H9 (cell line): ENCODE data around the gene RPS19. TPM values are rescaled to one million over a fixed set of nuclear protein-coding genes. Genes with fewer than 3 reads are reported as not detected.
"Not testable (repeated sequence)": the region's sequence is repeated elsewhere in the genome, so short reads cannot be mapped to it uniquely, and the experiment has no call there.

ENCODE experiments used
- DNase-seq: peaks from one replicate; pipeline ENCODE4 v3.0.0-alpha.2; 2017
- H2AFZ ChIP-seq: one replicate; pipeline ENCODE4 v1.6.1; 2013; ENCODE audit warnings: mild to moderate bottlenecking, low read length, control low read depth, moderate library complexity
- H2AK5ac ChIP-seq: 2 replicates; pipeline ENCODE4 v1.6.1; 2013; ENCODE audit warnings: low read length, control low read depth, mixed read lengths; ENCODE audit not compliant: insufficient read length
- H2BK120ac ChIP-seq: one replicate; pipeline ENCODE4 v1.6.1; 2013; ENCODE audit warnings: low read depth, mild to moderate bottlenecking, low read length, control low read depth, inconsistent platforms; ENCODE audit not compliant: poor library complexity, severe bottlenecking
- H2BK12ac ChIP-seq: 2 replicates; pipeline ENCODE4 v1.6.1; 2013; ENCODE audit warnings: low read length, control low read depth, mixed read lengths, low read depth; ENCODE audit not compliant: insufficient read length
- H2BK15ac ChIP-seq: 2 replicates; pipeline ENCODE4 v1.6.1; 2013; ENCODE audit warnings: low read depth, low read length, control low read depth
- H2BK20ac ChIP-seq: one replicate; pipeline ENCODE4 v1.6.1; 2013; ENCODE audit warnings: low read depth, mild to moderate bottlenecking, low read length, control low read depth, inconsistent platforms; ENCODE audit not compliant: poor library complexity, severe bottlenecking
- H2BK5ac ChIP-seq: 2 replicates; pipeline ENCODE4 v1.6.1; 2013; ENCODE audit warnings: low read length, control low read depth, mixed read lengths; ENCODE audit not compliant: insufficient read length
- H3K14ac ChIP-seq: 2 replicates; pipeline ENCODE4 v1.6.1; 2013; ENCODE audit warnings: low read length, control low read depth; ENCODE audit not compliant: insufficient read depth
- H3K18ac ChIP-seq: 2 replicates; pipeline ENCODE4 v1.6.1; 2013; ENCODE audit warnings: low read depth, mild to moderate bottlenecking, mixed read lengths, low read length, control low read depth; ENCODE audit not compliant: insufficient read length
- H3K23ac ChIP-seq: 2 replicates; pipeline ENCODE4 v1.6.1; 2013; ENCODE audit warnings: low read length, control low read depth, mixed read lengths, low read depth; ENCODE audit not compliant: insufficient read length
- H3K23me2 ChIP-seq: 2 replicates; pipeline ENCODE4 v1.6.1; 2013; ENCODE audit warnings: low read depth, mild to moderate bottlenecking, mixed read lengths, low read length, control low read depth; ENCODE audit not compliant: insufficient read length, poor library complexity, severe bottlenecking
- H3K27ac ChIP-seq: 2 replicates; pipeline ENCODE4 v1.5.1; 2013; ENCODE audit warnings: low read length, control low read depth, mixed read lengths, low read depth; ENCODE audit not compliant: insufficient read length
- H3K27me3 ChIP-seq: 2 replicates; pipeline ENCODE4 v1.6.1; 2013; ENCODE audit warnings: low read length, control low read depth, inconsistent platforms; ENCODE audit not compliant: insufficient read depth
- H3K4ac ChIP-seq: 2 replicates; pipeline ENCODE4 v1.6.1; 2013; ENCODE audit warnings: low read depth, mild to moderate bottlenecking, control low read depth, inconsistent platforms, low read length, moderate library complexity
- H3K4me1 ChIP-seq: 2 replicates; pipeline ENCODE4 v1.6.1; 2013; ENCODE audit warnings: low read length, control low read depth, inconsistent platforms; ENCODE audit not compliant: insufficient read depth
- H3K4me2 ChIP-seq: 2 replicates; pipeline ENCODE4 v1.6.1; 2013; ENCODE audit warnings: low read length, control low read depth, mixed read lengths; ENCODE audit not compliant: insufficient read length, insufficient read depth
- H3K56ac ChIP-seq: 2 replicates; pipeline ENCODE4 v1.6.1; 2013; ENCODE audit warnings: low read depth, mild to moderate bottlenecking, mixed read lengths, low read length, control low read depth; ENCODE audit not compliant: insufficient read length
- H3K79me1 ChIP-seq: 2 replicates; pipeline ENCODE4 v1.6.1; 2013; ENCODE audit warnings: low read depth, mild to moderate bottlenecking, moderate library complexity, low read length, control low read depth, inconsistent platforms; ENCODE audit not compliant: insufficient read depth, poor library complexity, severe bottlenecking
- H3K79me2 ChIP-seq: 2 replicates; pipeline ENCODE4 v1.6.1; 2013; ENCODE audit warnings: low read length, control low read depth, inconsistent platforms; ENCODE audit not compliant: insufficient read depth
- H3K9ac ChIP-seq: 2 replicates; pipeline ENCODE4 v1.6.1; 2013; ENCODE audit warnings: low read length, control low read depth, mixed read lengths; ENCODE audit not compliant: insufficient read length; ENCODE audit errors: extremely low read depth
- H3K9me3 ChIP-seq: one replicate; pipeline ENCODE4 v1.6.1; 2013; ENCODE audit warnings: low read depth, low read length, inconsistent platforms; ENCODE audit not compliant: control insufficient read depth
- H3T11ph ChIP-seq: one replicate; pipeline ENCODE4 v1.6.1; 2013; ENCODE audit warnings: mild to moderate bottlenecking, low read length, control low read depth, inconsistent platforms
- H4K20me1 ChIP-seq: one replicate; pipeline ENCODE4 v1.6.1; 2013; ENCODE audit not compliant: control insufficient read depth, insufficient read length, insufficient read depth
- H4K5ac ChIP-seq: 2 replicates; pipeline ENCODE4 v1.6.1; 2013; ENCODE audit warnings: low read depth, mild to moderate bottlenecking, mixed read lengths, low read length, control low read depth; ENCODE audit not compliant: insufficient read length
- H4K8ac ChIP-seq: replicated peaks from 2 replicates; pipeline ENCODE4 v1.6.1; 2013; ENCODE audit warnings: low read length, control low read depth, mixed read lengths, low read depth; ENCODE audit not compliant: insufficient read length
- H4K91ac ChIP-seq: 2 replicates; pipeline ENCODE4 v1.6.1; 2013; ENCODE audit warnings: low read depth, mild to moderate bottlenecking, moderate library complexity, mixed read lengths, low read length, control low read depth; ENCODE audit not compliant: insufficient read length
- H3K27ac Mint-ChIP-seq, 3 experiments: 2 replicates in 2 of 3; 3 replicates in 1 of 3; pipeline ENCODE4 v1.8.0; 2020 to 2021; ENCODE audit warnings: mixed read lengths in 3 of 3, mild to moderate bottlenecking in 1 of 3, moderate library complexity in 1 of 3
- H3K27me3 Mint-ChIP-seq: 2 replicates; pipeline ENCODE4 v1.8.0; 2021; ENCODE audit warnings: low read depth, mild to moderate bottlenecking, moderate library complexity, mixed read lengths
- H3K36me3 Mint-ChIP-seq, 3 experiments: 2 replicates in 2 of 3; 3 replicates in 1 of 3; pipeline ENCODE4 v1.8.0; 2020 to 2021; ENCODE audit warnings: low read depth in 3 of 3, mixed read lengths in 3 of 3; ENCODE audit not compliant: insufficient read depth in 1 of 3
- H3K4me1 Mint-ChIP-seq, 2 experiments: 2 replicates each; pipeline ENCODE4 v1.8.0; 2020; ENCODE audit warnings: mixed read lengths in 2 of 2
- H3K4me3 Mint-ChIP-seq, 2 experiments: 2 replicates in 1 of 2; 3 replicates in 1 of 2; pipeline ENCODE4 v1.8.0; 2020 to 2021; ENCODE audit warnings: mild to moderate bottlenecking in 2 of 2, mixed read lengths in 2 of 2, moderate library complexity in 1 of 2
- H3K9me3 Mint-ChIP-seq, 2 experiments: 2 replicates in 1 of 2; 3 replicates in 1 of 2; pipeline ENCODE4 v1.8.0; 2020; ENCODE audit warnings: mild to moderate bottlenecking in 2 of 2, mixed read lengths in 2 of 2, moderate library complexity in 1 of 2
- CTCF ChIP-seq: fragments of 200-600 bp; sonication (generic); conservative IDR thresholded peaks from 3 replicates; pipeline ENCODE4 v1.8.0; 2021; ENCODE audit warnings: antibody characterized with exemption, mild to moderate bottlenecking
- WGBS: extraction: QIAGEN DNeasy Blood & Tissue Kit; methylation state at CpG from one replicate; pipeline ENCODE4 v1.1.7; 2013; ENCODE audit warnings: missing lambda C conversion rate, low lambda C conversion rate, mixed read lengths; ENCODE audit not compliant: insufficient read length; ENCODE audit errors: extremely low coverage; 5-methylcytosine and 5-hydroxymethylcytosine counted together
- total RNA-seq: library from RNA; stranded (reverse); gene quantifications from 2 replicates; pipeline ENCODE4 v1.2.1, GENCODE V29; 2021

RPS19 gene
- total RNA-seq, 1 experiment from 2014 or later: 3,024 TPM

DNA sequence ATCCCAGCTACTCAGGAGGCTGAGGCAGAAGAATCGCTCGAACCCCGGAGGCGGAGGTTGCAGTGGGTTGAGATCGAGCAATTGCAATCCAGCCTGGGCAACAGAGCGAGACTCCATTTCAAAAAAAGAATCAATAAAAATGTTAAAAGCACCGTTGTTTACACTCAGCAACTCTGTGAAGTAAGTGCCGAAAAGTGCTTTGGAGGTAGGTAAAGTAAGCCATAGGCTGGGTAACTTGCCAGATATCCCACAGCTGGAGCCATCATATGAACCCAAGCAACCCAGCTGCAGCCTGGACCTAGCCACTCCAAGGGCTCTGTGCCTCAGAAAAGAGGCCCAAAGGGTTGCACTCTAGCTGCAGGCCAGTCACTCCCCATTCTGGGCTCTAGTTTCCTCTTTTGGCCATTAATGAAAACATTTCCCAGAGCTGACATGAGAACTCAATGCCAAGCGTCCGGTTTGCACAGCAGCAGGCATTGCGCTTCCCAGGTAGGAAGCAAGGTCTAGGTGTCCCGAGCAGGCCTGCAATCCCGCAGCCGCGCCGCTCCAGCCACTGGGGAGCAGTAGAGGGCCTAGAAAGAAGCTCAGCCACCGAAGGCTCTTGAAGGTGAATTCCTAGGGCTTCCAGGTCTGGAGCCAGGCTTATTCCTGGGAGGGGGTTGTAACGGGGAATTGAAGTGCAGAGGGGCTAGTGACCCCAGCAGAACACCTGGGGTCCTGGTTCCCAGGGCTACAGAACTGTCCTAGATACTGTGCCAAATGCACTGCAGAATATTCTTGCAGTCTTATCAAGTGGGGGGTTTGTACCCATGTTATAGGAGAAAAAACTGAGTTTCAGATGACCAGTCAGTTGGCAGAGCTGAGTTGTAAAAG, 13.0 kb downstream of the RPS19 start:
- Histone ChIP-seq H3K14ac (no peak overlapping the region), H3K27me3 (no peaks in the 10 kb centered on the region), H3K18ac (no peak overlapping the region), H4K8ac (no peak overlapping the region), H2BK12ac (no peak overlapping the region), H3K56ac (no peak overlapping the region), H3K9me3 (no peaks in the 10 kb centered on the region), H2BK15ac (no peak overlapping the region), H2BK120ac (no peak overlapping the region), H3K4me1 (no peaks in the 10 kb centered on the region), H2AK5ac (no peak overlapping the region), H3T11ph (no peak overlapping the region), H3K79me2 (no peaks in the 10 kb centered on the region), H4K20me1 (no peaks in the 10 kb centered on the region), H3K79me1 (no peaks in the 10 kb centered on the region), H3K4ac (no peak overlapping the region), H3K23ac (no peak overlapping the region), H2BK20ac (no peak overlapping the region), H3K4me2 (no peak overlapping the region), H4K91ac (no peak overlapping the region), H2BK5ac (no peak overlapping the region), H2AFZ (no peak overlapping the region), H3K23me2 (no peaks in the 10 kb centered on the region), H4K5ac (no peak overlapping the region), H3K27ac (no peak overlapping the region), H3K9ac (no peak overlapping the region)
- H3K27ac Mint-ChIP-seq: peak overlapping the region; percentile 15 to 90 (median 86); a peak in 6 of 7 replicates
- peak; percentile 84 for TF ChIP-seq CTCF
- H3K4me3 Mint-ChIP-seq: peak overlapping the region in 1 of 2 experiments; percentile 50; a peak in 2 of 5 replicates
- peaks cover 21 to 40% (median 39%) of the 10 kb centered on the region in 3 experiments for H3K36me3 Mint-ChIP-seq
- peak; percentile 94 for DNase-seq
- no CpG with 5 or more reads among the region's 18 CpGs for WGBS
- no peaks in the 10 kb centered on the region for H3K9me3 Mint-ChIP-seq
- H3K4me1 Mint-ChIP-seq: peaks cover 4 to 13% of the 10 kb centered on the region in 2 experiments; a peak in 2 of 4 replicates
- H3K27me3 Mint-ChIP-seq: peaks cover 14% of the 10 kb centered on the region

DNA sequence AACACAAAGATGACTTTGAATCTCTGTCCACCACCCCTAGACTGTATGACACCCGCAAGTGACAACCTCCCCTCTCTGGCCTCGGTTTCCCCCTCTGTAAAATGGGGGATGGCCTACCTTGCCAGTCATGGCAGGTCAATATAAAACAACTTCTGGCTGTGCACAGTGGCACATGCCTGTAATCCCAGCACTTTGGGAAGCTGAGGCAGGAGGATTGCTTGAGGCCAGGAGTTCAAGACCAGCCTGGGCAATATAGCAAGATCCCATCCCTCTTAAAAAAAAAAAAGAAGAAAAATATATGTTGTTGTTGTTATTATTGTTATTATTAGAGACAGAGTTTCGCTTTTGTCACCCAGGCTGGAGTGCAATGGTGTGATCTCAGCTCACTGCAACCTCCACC, 15.9 kb downstream of the RPS19 start:
- H3K9me3 ChIP-seq, H3K4me2 ChIP-seq, H2BK15ac ChIP-seq, H4K91ac ChIP-seq, H3K27me3 ChIP-seq, DNase-seq, H3K18ac ChIP-seq, H3T11ph ChIP-seq, H3K9ac ChIP-seq, H3K23me2 ChIP-seq, H3K4me3 Mint-ChIP-seq, H2BK20ac ChIP-seq, H2AFZ ChIP-seq, H3K56ac ChIP-seq, H4K8ac ChIP-seq, H3K27ac Mint-ChIP-seq, H2AK5ac ChIP-seq, H2BK120ac ChIP-seq, H3K79me2 ChIP-seq, H4K20me1 ChIP-seq, H3K4ac ChIP-seq, H3K79me1 ChIP-seq, H3K4me1 ChIP-seq, H3K27ac ChIP-seq, H3K23ac ChIP-seq, H3K14ac ChIP-seq, H3K9me3 Mint-ChIP-seq, H4K5ac ChIP-seq, H2BK5ac ChIP-seq, H2BK12ac ChIP-seq: not testable (repeated sequence)
- Mint-ChIP-seq H3K27me3 (peaks cover 34% of the 10 kb centered on the region), H3K4me1 (peaks cover 2 to 13% of the 10 kb centered on the region in 2 experiments; a peak in 2 of 4 replicates), H3K36me3 (peaks cover 5 to 11% (median 11%) of the 10 kb centered on the region in 3 experiments; a peak in 6 of 7 replicates)
- WGBS: no CpG with 5 or more reads among the region's 3 CpGs
